B cell (primary cell): ENCODE data around the gene TARS1.

Source experiments
- EZH2 ChIP-seq: IDR thresholded peaks from 2 replicates; pipeline ENCODE4 v1.6.1; 2012; ENCODE audit warnings: borderline replicate concordance, low read depth, mild to moderate bottlenecking, moderate library complexity, low read length; ENCODE audit not compliant: insufficient read depth, poor library complexity, severe bottlenecking
- TF ChIP-seq, protein P1 (sequence below): fragments of 200-600 bp; IDR thresholded peaks from one replicate; pipeline ENCODE4 v1.8.0; 2022; ENCODE audit warnings: antibody characterized with exemption, mild to moderate bottlenecking

DNA sequence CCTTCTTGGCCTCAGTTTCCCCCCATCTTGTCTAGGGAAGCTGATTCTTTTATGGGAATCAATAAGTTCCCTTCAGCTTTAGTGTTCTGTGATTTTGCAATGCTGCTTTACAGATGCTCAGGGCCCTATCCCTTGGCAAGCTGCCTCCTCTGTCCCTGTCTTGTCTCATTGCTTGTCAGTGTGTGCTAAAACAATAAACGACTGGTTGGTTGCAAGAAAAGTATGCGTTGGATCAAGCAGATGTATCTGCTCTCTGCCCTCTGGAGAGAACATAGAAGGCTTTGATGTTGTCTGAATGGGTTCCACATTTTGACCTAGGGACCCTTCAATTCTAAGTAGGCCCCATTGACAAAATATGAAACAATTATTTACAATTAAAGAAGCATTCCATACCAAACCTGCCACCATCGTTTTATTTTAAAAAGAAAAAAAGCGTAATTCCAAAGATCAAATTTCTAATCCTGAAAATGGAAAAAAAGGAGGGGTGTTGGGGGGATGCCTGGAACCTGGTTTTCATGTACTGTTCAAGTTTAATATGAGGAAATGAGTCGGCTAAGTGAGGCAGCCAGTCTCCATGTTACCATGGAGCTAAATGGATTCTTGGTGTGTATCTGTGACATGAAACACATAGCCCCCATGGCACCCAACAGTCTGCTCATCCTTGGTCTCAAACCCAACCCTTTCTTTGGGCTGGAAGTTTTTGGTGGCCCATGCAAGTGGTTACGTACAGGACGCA is 31.2 kb upstream of the TARS1 start:
- TF ChIP-seq, protein P1, sequence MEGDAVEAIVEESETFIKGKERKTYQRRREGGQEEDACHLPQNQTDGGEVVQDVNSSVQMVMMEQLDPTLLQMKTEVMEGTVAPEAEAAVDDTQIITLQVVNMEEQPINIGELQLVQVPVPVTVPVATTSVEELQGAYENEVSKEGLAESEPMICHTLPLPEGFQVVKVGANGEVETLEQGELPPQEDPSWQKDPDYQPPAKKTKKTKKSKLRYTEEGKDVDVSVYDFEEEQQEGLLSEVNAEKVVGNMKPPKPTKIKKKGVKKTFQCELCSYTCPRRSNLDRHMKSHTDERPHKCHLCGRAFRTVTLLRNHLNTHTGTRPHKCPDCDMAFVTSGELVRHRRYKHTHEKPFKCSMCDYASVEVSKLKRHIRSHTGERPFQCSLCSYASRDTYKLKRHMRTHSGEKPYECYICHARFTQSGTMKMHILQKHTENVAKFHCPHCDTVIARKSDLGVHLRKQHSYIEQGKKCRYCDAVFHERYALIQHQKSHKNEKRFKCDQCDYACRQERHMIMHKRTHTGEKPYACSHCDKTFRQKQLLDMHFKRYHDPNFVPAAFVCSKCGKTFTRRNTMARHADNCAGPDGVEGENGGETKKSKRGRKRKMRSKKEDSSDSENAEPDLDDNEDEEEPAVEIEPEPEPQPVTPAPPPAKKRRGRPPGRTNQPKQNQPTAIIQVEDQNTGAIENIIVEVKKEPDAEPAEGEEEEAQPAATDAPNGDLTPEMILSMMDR: no peak
- TF ChIP-seq EZH2: no peak
